BJ (cell line): ENCODE results near the gene TRPC3. TPM values are rescaled to one million over a fixed set of nuclear protein-coding genes. Genes with fewer than 3 reads are reported as not detected.

Experiments used
- CTCF ChIA-PET: fragments of 350-600 bp; formaldehyde crosslinking; extraction: SDS; loops from one replicate; lab custom pipeline; 2021; ENCODE audit warnings: antibody characterized with exemption, inconsistent platforms; lab: Yijun Ruan, JAX
- POLR2A ChIA-PET: fragments of 300-600 bp; sonication (Branson Sonifier 250); formaldehyde crosslinking; extraction: SDS; loops from one replicate; lab custom pipeline; 2021; ENCODE audit warnings: antibody characterized with exemption; lab: Charles Lee
- DNase-seq: peaks from one replicate; pipeline ENCODE4 v3.0.0-alpha.2; 2011; ENCODE audit warnings: low read depth
- H3K27me3 ChIP-seq: 2 replicates; pipeline ENCODE4 v1.6.0; 2011; ENCODE audit warnings: low read length; ENCODE audit not compliant: control insufficient read depth, insufficient read depth
- H3K36me3 ChIP-seq: 2 replicates; pipeline ENCODE4 v1.5.1; 2011; ENCODE audit warnings: low read length; ENCODE audit not compliant: control insufficient read depth, insufficient read depth
- H3K4me3 ChIP-seq: 2 replicates; pipeline ENCODE4 v1.5.1; 2011; ENCODE audit warnings: low read depth, mild to moderate bottlenecking, control low read depth, low read length
- polyA plus RNA-seq: library from polyadenylated mRNA; depleted of rRNA; stranded (reverse); fragments of >200 nt; gene quantifications from 2 replicates; pipeline ENCODE4 v1.2.3, GENCODE V29; 2011
- TF ChIP-seq, protein P1 (sequence below): IDR thresholded peaks from 2 replicates; pipeline ENCODE4 v1.5.1; 2011; ENCODE audit warnings: low read depth, mild to moderate bottlenecking, control low read depth, inconsistent platforms, low read length, moderate library complexity; ENCODE audit not compliant: insufficient read depth

TRPC3 gene
- polyA plus RNA-seq, 1 experiment = 0.43 TPM

DNA sequence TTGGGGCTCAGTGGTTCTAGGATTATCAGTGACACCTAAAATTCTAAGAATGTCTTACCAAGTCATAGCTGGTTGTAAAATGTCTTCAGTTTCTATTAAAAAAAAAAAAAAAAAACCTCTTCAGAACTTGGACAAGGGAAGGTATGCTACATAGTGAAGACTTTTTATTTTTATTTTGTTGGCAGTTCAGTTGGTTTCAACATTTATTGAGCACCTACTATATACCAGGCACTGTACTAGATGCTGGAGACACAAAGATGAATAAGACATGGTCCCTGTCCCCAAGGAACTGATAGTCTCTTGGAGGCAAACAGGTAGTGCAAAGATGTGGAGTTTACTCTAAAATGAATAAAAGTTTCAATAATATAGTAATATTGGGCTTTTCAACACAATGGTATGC lies 72.7 kb downstream of the TRPC3 start:
- Histone ChIP-seq H3K36me3 (no peaks in the 10 kb centered on the region), H3K27me3 (no peaks in the 10 kb centered on the region; the same call in 1 of the 2 replicates), H3K4me3 (no peak overlapping the region)
- TF ChIP-seq, protein P1, sequence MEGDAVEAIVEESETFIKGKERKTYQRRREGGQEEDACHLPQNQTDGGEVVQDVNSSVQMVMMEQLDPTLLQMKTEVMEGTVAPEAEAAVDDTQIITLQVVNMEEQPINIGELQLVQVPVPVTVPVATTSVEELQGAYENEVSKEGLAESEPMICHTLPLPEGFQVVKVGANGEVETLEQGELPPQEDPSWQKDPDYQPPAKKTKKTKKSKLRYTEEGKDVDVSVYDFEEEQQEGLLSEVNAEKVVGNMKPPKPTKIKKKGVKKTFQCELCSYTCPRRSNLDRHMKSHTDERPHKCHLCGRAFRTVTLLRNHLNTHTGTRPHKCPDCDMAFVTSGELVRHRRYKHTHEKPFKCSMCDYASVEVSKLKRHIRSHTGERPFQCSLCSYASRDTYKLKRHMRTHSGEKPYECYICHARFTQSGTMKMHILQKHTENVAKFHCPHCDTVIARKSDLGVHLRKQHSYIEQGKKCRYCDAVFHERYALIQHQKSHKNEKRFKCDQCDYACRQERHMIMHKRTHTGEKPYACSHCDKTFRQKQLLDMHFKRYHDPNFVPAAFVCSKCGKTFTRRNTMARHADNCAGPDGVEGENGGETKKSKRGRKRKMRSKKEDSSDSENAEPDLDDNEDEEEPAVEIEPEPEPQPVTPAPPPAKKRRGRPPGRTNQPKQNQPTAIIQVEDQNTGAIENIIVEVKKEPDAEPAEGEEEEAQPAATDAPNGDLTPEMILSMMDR = no peak
- no peak for DNase-seq
- ChIA-PET CTCF (interaction anchor here (0.7 kb wide), 1 partner anchor 810 kb away, joined by 3 read pairs; no protein-coding TSS in a partner anchor), POLR2A (interaction anchor here (0.7 kb wide), 1 partner anchor 115 kb away, joined by 8 read pairs; no protein-coding TSS in a partner anchor)

DNA sequence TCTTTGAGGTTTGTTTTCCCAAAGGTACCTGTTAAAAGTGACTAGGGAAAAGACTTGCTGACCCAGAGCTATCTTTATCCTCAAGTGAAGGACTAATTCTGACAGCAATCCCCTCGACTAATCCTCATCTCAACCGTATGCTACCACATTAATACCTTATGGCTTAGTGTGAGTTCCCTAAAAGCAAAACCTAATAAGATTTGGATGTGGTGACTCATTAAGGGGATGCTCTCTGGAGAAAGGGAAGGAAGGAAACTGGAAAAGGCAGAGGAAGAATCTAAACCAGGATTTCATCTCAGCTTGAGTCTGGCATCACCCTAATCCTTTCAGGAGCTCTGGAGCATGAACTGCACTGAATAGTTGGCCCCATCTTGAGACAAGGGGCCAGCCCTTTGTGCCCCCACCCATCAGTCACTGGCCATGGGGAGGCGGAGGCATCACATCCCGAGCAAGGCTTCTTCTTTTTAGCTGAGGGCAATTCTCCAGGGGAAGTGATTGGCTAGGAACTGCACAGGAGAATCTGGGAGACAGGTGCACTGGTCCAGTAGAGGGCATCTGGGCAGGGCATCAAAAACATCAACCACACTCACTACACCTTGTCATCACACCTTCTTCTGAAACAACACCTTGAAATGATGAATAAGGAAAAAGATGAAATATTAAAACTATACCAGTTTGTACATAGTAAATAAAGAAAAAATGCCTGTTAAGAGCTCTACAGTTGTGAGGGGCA lies 74.7 kb downstream of the TRPC3 start:
- DNase-seq = no peak
- ChIA-PET CTCF (no interaction called here), POLR2A (no interaction called here)
- Histone ChIP-seq H3K36me3 (no peaks in the 10 kb centered on the region), H3K4me3 (no peak overlapping the region), H3K27me3 (no peaks in the 10 kb centered on the region; the same call in 1 of the 2 replicates)
- TF ChIP-seq, protein P1 = no peak

DNA sequence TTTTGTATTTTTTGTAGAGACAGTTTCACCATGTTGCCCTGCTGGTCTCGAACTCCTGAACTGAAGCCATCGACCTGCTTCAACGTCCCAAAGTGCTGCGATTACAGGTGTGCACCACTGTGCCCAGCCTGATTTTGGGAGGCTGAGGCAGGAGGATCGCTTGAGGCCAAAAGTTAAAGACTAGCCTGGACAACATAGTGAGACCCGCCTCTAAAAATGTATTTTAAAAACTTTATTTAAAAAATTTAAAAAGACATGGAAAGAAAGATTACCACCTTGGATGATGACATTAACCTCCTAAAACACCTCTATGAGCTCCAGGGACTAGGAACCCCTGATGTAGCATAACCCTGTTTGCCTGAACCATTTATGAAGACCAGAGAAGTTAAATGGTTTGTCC lies 75.8 kb downstream of the TRPC3 start:
- H3K4me3 ChIP-seq = no peak overlapping the region
- no peak for DNase-seq
- TF ChIP-seq, protein P1 = no peak
- ChIA-PET CTCF (no interaction called here), POLR2A (no interaction called here)
- no peaks in the 10 kb centered on the region for H3K36me3 ChIP-seq
- no peaks in the 10 kb centered on the region; the same call in 1 of the 2 replicates for H3K27me3 ChIP-seq

DNA sequence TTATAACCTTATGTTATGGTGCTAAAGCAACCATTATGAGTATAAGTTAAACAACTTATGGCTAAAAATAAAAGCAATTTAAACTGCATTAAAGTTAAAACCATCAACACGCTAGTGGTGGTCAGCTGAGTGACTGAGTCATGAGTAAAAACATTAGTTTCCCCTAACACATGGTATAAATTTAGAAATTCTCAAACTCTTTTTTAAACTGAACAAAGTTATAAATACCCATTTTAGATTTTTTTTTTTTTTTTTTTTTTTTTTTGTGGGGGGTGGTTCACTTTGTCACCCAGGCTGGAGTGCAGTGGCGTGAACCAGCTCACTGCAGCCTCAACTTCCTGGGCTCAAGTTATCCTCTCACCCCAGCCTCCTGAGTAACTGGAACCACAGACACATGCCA lies 76.2 kb downstream of the TRPC3 start:
- POLR2A ChIA-PET = no interaction called here
- TF ChIP-seq, protein P1 = no peak
- no peak overlapping the region for H3K4me3 ChIP-seq
- H3K27me3 ChIP-seq = no peaks in the 10 kb centered on the region; the same call in 1 of the 2 replicates
- H3K36me3 ChIP-seq = no peaks in the 10 kb centered on the region
- CTCF ChIA-PET = no interaction called here
- DNase-seq = no peak

DNA sequence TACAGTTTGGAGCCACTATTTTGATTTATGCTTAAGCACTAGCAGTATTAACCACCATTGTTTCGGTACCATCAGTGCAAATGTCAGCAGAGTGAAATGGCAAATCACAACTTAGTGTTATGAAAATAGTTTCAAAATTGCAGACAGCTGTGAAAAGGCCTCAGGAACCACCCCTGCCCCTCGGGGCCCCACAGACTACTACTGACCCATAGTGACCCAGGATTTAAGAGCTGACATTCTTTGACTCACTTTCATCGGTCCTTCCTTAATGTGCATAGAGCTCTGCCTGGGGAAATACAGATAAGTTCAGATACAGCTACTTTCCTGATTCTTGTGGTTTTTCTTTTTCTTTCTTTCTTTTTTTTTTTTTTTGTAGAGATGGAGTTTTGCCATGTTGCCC lies 78.3 kb downstream of the TRPC3 start:
- Histone ChIP-seq H3K36me3 (no peaks in the 10 kb centered on the region), H3K27me3 (no peaks in the 10 kb centered on the region; the same call in 1 of the 2 replicates), H3K4me3 (no peak overlapping the region)
- DNase-seq = no peak
- POLR2A ChIA-PET = no interaction called here
- TF ChIP-seq, protein P1 = no peak
- CTCF ChIA-PET = no interaction called here
